ENCODE data around the gene LCN15. TPM values are rescaled to one million over a fixed set of nuclear protein-coding genes. Genes with fewer than 3 reads are reported as not detected.

Gene LCN15
- total RNA-seq, 4 donors from 2014 or later = not detected

DNA sequence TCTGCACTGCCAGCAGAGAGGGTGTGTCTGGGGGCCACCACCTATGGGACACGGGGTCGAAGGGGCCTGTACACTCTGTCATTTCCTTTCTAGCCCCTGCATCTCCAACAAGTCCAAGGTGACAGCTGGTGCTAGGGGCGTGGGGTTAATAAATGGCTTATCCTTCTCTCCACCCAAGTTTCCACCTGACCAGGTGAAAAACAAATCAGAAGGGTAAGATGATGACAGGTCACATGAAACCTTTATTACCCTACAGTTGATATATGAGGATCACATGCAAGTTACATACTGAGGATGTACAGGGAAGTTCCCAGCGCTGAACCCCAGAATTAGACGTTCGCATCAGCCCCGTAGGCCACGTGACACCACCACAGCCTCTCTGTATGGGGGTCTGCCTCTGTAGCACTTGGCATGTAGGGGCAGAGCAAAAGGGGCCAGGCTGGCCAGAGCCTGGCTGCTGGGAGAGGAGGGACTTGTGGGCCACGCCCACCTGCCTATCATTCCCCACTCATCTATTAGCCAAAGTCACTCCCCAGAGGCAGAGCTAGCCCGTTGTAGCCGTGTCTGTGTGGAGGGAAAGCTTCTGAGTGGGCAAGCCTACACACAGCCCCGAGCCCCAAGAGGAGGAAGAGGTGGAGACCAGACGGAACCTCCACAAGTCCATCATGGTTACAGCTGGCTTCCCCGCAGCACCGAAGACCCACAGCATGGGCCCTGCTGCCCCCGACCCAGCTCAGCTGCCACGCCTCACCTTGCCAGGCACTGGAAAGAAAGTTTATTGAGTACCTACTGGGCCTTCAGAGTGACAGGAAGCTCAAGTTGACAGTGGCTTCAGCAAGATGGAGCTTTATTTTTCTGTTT is 29.0 kb upstream of the LCN15 start:
- WGBS, 2 donors = 81 to 82% methylated on average over 17 of the region's 17 CpGs

DNA sequence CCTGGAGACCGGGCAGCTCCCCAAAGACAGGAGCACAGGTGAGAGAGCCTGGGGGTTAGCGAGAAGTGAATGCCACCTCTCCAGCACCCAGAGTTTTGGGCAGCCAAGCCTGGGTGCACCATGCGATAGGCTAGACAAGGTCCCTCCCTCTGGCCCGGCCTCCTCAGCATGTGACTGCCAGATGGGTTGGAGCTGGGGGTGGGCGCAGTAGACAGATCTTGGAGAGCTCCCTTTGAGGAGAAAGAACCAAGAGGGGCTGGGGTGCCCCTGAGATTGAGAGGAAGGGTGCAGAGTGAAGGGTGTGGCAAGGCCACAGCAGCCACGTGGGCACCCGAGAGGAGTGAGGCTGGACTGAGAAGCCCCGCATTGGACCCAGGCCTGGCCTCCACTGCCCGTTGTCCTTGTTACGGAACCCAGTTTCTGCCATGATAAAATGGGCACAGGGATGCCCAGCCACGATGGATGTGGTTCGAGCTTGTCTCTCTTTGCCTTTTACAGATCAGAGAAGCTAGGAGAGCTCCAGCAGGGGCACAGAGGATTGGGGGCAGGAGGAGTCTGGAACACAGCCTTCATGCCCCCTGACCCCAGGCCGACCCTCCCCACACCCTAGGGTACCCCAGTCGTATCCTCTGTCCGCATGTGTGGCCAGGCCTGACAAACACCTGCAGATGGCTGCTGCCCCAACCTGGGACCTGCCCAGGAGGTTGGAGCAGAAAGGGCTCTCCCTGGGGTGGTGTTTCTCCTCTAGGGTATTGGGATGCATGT is 28.2 kb upstream of the LCN15 start:
- no peak for DNase-seq (ENCODE audit: low spot score in 2 of 2)
- WGBS, 2 donors = 73 to 85% methylated on average over 15 of the region's 15 CpGs
- Histone ChIP-seq H3K27me3 (peaks cover 0 to 12% of the 10 kb centered on the region in 2 donors), H3K4me1 (peaks cover 0 to 47% (median 18%) of the 10 kb centered on the region in 4 donors), H3K27ac (peak overlapping the region in 2 of 4 donors; percentile 89 to 98), H3K36me3 (peaks cover 0 to 22% (median 0%) of the 10 kb centered on the region in 3 donors), H3K9me3 (no peaks in the 10 kb centered on the region), H3K4me3 (peak overlapping the region in 2 of 4 donors; percentile 79 to 89)
- TF ChIP-seq, protein P1, sequence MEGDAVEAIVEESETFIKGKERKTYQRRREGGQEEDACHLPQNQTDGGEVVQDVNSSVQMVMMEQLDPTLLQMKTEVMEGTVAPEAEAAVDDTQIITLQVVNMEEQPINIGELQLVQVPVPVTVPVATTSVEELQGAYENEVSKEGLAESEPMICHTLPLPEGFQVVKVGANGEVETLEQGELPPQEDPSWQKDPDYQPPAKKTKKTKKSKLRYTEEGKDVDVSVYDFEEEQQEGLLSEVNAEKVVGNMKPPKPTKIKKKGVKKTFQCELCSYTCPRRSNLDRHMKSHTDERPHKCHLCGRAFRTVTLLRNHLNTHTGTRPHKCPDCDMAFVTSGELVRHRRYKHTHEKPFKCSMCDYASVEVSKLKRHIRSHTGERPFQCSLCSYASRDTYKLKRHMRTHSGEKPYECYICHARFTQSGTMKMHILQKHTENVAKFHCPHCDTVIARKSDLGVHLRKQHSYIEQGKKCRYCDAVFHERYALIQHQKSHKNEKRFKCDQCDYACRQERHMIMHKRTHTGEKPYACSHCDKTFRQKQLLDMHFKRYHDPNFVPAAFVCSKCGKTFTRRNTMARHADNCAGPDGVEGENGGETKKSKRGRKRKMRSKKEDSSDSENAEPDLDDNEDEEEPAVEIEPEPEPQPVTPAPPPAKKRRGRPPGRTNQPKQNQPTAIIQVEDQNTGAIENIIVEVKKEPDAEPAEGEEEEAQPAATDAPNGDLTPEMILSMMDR (IDR thresholded peaks at IDR 0.05) = no peak
- no peak for TF ChIP-seq POLR2A (IDR thresholded peaks at IDR 0.05)
- TF ChIP-seq EP300 (IDR thresholded peaks at IDR 0.05) = no peak

More for the DNA sequence above, 29.0 kb upstream of the LCN15 start:
- TF ChIP-seq, protein P1 (IDR thresholded peaks at IDR 0.05) = no peak
- no peak for TF ChIP-seq EP300 (IDR thresholded peaks at IDR 0.05)
- TF ChIP-seq POLR2A (IDR thresholded peaks at IDR 0.05) = no peak
- H3K36me3 ChIP-seq = peaks cover 0 to 22% (median 0%) of the 10 kb centered on the region in 3 donors
- no peak for DNase-seq (ENCODE audit: low spot score in 2 of 2)
- H3K27ac ChIP-seq = peak overlapping the region in 1 of 4 donors; percentile 98
- H3K27me3 ChIP-seq = peaks cover 0 to 20% of the 10 kb centered on the region in 2 donors
- no peak overlapping the region for H3K4me3 ChIP-seq
- H3K4me1 ChIP-seq = peaks cover 0 to 42% (median 16%) of the 10 kb centered on the region in 4 donors
- H3K9me3 ChIP-seq = no peaks in the 10 kb centered on the region

DNA sequence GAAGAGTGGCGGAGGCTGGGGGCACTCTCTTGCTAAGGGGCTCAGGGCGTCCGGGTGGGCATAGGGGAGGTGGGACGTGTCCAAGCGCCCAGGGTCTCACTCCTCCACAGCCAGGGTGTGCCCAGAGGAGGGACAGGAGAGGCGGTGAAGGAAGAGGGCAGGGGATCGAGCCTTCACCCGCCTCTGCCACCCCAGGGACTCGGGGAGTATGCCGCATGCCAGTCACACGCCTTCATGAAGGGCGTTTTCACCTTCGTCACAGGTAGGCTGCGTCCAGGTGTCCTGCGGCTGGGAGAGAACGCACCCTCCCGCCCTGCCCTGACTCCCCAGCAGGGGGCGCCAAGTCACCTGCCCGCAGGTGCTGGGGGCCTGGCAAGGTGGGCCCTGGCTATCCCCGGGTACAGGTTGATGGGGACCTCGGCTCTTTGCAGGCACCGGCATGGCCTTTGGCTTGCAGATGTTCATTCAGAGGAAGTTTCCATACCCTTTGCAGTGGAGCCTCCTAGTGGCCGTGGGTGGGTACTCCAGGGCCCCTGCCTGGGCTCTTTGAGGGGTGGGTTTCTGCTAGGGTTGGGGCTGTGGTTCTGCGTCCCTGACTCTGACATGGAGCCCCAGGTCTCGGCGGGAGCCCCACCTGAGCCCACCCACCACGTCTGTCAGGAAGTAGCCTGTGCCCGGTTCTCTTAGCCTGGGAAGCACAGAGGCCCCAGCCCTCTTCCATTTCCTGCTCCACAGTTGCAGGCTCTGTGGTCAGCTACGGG is 27.4 kb upstream of the LCN15 start:
- no peak for TF ChIP-seq EP300 (IDR thresholded peaks at IDR 0.05)
- no peak for TF ChIP-seq POLR2A (IDR thresholded peaks at IDR 0.05)
- TF ChIP-seq, protein P1 (IDR thresholded peaks at IDR 0.05) = peak; percentile 82 to 92 (median 87)
- peak overlapping the region; percentile 64 to 89 (median 75) for H3K4me3 ChIP-seq
- DNase-seq (ENCODE audit: low spot score in 2 of 2) = peak in 1 of 2 donors; percentile 42
- peaks cover 0 to 22% (median 0%) of the 10 kb centered on the region in 3 donors for H3K36me3 ChIP-seq
- peaks cover 0 to 7% of the 10 kb centered on the region in 2 donors for H3K27me3 ChIP-seq
- WGBS, 2 donors = 6 to 15% methylated on average over 7 to 8 of the region's 29 CpGs
- H3K9me3 ChIP-seq = no peaks in the 10 kb centered on the region
- H3K27ac ChIP-seq = peak overlapping the region; percentile 89 to 98 (median 92)
- H3K4me1 ChIP-seq = peaks cover 0 to 50% (median 25%) of the 10 kb centered on the region in 4 donors

DNA sequence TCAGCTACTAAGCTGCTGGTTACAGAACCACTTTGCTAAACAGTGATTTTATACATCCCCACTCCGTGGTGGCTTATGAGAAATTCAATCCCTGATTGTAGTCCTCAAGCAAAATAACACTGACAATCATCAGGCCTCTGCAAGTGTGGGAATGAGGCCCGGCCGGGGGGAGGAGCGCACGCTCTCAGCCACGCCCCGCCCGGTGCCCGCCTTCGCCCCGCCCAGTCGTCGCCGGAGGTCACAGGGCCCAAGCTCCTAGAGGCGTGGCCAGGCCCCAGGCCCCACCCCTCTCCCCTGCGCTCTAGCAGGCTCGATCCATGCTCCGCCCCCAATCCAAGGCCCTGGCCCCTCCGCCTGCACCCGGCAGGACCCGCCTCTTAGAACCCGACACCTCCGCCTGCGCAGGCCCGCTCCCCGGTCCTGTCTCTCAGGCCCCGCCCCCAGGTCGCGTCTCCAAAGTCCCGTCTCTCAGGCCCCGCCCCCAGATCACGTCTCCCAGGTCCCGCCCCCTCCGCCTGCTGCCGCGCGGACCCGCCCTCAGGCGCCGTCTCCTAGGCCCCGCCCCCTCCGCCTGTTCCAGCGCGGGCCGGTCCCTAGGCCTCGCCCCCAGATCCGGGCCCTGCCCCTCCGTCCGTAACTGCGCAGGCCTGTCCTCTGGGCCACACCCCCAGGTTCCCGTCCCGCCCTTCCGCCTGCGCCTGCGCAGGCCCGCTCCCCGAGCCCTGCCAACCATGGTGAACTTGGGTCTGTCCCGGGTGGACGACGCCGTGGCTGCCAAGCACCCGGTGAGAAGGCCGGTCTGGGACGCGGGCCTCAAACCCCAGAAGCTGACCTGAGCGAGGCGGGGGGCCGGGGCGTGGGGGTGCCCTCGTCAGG is 26.6 kb upstream of the LCN15 start, which contains the start of gene TMEM141:
TMEM141 (plus strand) TSS at position 705 of the 876 bp plus-strand sequence; CDS start at position 732, 27 bp downstream.
- H3K9me3 ChIP-seq = no peaks in the 10 kb centered on the region
- WGBS, 2 donors = 1% methylated on average over 32 to 38 of the region's 70 CpGs

More for the DNA sequence above, 26.6 kb upstream of the LCN15 start, which contains the start of gene TMEM141:
- H3K36me3 ChIP-seq = peaks cover 0 to 22% (median 0%) of the 10 kb centered on the region in 3 donors
- peak; percentile 100 for DNase-seq (ENCODE audit: low spot score in 2 of 2)
- peaks cover 0 to 48% (median 25%) of the 10 kb centered on the region in 4 donors for H3K4me1 ChIP-seq
- TF ChIP-seq EP300 (IDR thresholded peaks at IDR 0.05) (peak; percentile 89 to 97), POLR2A (IDR thresholded peaks at IDR 0.05) (peak; percentile 16 to 76)
- TF ChIP-seq, protein P1 (IDR thresholded peaks at IDR 0.05) = peak in 1 of 5 experiments; percentile 9
- H3K27ac ChIP-seq = peak within 1 kb of the TSS; percentile 89 to 98 (median 92)
- H3K27me3 ChIP-seq = peaks cover 0 to 2% of the 10 kb centered on the region in 2 donors
- H3K4me3 ChIP-seq = peak within 1 kb of the TSS; percentile 64 to 89 (median 75)

All from tibial nerve (tissue), 4 donors.